ENCODE results near the gene SPG7. TPM values are rescaled to one million over a fixed set of nuclear protein-coding genes. Genes with fewer than 3 reads are reported as not detected.

Gene SPG7
- total and polyA plus RNA-seq, 4 donors = 34.5 to 102 (median 49.5) TPM

GRCh38 chr16:89549007-89549700 lies 41.0 kb downstream of the SPG7 start:
- H3K9me3 ChIP-seq (ENCODE audit: control insufficient read depth in 4 of 4, low read length in 3 of 4) = no peaks in the 10 kb centered on the region
- peaks cover 0 to 23% (median 15%) of the 10 kb centered on the region in 4 donors for H3K4me1 ChIP-seq (ENCODE audit: control insufficient read depth in 4 of 4, insufficient read depth in 4 of 4, low read length in 3 of 4)
- H3K4me3 ChIP-seq (ENCODE audit: low read depth in 1 of 3, low read length in 3 of 3) = no peak overlapping the region
- TF ChIP-seq RXRA (IDR thresholded peaks at IDR 0.05) (no peak), RAD21 (IDR thresholded peaks at IDR 0.05) (no peak), EGR1 (IDR thresholded peaks at IDR 0.05; ENCODE audit: low read depth in 2 of 2) (no peak)
- TF ChIP-seq, protein P1, sequence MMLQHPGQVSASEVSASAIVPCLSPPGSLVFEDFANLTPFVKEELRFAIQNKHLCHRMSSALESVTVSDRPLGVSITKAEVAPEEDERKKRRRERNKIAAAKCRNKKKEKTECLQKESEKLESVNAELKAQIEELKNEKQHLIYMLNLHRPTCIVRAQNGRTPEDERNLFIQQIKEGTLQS (IDR thresholded peaks at IDR 0.05) = no peak
- 96% methylated on average over 10 of the region's 10 CpGs for WGBS
- no peak for DNase-seq (ENCODE audit: low spot score)
- H3K9ac ChIP-seq (ENCODE audit: low read depth in 1 of 2, low read length in 2 of 2) = no peak overlapping the region
- H3K36me3 ChIP-seq (ENCODE audit: control insufficient read depth in 4 of 4, insufficient read depth in 3 of 4, low read depth in 1 of 4, low read length in 3 of 4) = peaks cover 8 to 56% (median 22%) of the 10 kb centered on the region in 4 donors
- no peaks in the 10 kb centered on the region for H3K27me3 ChIP-seq (ENCODE audit: control insufficient read depth in 4 of 4, insufficient read depth in 4 of 4, low read length in 3 of 4)
- H3K27ac ChIP-seq (ENCODE audit: low read depth in 1 of 2, low read length in 2 of 2) = no peak overlapping the region

DNA sequence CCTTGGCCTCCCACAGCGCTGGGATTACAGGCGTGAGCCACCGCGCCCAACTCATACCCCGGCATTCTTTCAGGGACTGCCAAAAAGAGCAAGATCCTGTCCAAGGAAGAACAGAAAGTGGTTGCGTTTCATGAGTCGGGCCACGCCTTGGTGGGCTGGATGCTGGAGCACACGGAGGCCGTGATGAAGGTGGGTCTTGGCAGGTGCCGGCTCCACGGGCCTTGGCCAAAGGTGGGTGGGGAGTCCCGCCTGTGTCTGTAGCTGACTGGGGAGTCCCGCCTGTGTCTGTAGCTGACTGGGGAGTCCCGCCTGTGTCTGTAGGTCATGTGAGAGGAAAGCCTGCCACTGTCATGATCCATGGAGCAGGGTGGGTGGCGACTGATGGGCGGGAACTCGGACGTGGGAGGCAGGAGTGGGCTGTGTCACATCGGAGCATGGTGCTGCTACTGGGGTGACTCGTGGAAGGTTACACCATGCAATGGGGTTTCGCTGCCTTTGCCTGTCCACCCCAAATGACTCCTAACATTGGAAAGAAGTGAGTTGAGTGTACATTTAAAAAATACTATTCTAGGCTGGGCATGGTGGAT lies 42.3 kb downstream of the SPG7 start:
- Histone ChIP-seq H3K4me3 (ENCODE audit: low read depth in 1 of 3, low read length in 3 of 3) (no peak overlapping the region), H3K36me3 (ENCODE audit: control insufficient read depth in 4 of 4, insufficient read depth in 3 of 4, low read depth in 1 of 4, low read length in 3 of 4) (peaks cover 10 to 65% (median 27%) of the 10 kb centered on the region in 4 donors), H3K27me3 (ENCODE audit: control insufficient read depth in 4 of 4, insufficient read depth in 4 of 4, low read length in 3 of 4) (no peaks in the 10 kb centered on the region), H3K9me3 (ENCODE audit: control insufficient read depth in 4 of 4, low read length in 3 of 4) (no peaks in the 10 kb centered on the region), H3K27ac (ENCODE audit: low read depth in 1 of 2, low read length in 2 of 2) (no peak overlapping the region), H3K4me1 (ENCODE audit: control insufficient read depth in 4 of 4, insufficient read depth in 4 of 4, low read length in 3 of 4) (peaks cover 0 to 10% (median 3%) of the 10 kb centered on the region in 4 donors), H3K9ac (ENCODE audit: low read depth in 1 of 2, low read length in 2 of 2) (no peak overlapping the region)
- WGBS = 95% methylated on average over 22 of the region's 22 CpGs
- DNase-seq (ENCODE audit: low spot score) = no peak
- TF ChIP-seq, protein P2, sequence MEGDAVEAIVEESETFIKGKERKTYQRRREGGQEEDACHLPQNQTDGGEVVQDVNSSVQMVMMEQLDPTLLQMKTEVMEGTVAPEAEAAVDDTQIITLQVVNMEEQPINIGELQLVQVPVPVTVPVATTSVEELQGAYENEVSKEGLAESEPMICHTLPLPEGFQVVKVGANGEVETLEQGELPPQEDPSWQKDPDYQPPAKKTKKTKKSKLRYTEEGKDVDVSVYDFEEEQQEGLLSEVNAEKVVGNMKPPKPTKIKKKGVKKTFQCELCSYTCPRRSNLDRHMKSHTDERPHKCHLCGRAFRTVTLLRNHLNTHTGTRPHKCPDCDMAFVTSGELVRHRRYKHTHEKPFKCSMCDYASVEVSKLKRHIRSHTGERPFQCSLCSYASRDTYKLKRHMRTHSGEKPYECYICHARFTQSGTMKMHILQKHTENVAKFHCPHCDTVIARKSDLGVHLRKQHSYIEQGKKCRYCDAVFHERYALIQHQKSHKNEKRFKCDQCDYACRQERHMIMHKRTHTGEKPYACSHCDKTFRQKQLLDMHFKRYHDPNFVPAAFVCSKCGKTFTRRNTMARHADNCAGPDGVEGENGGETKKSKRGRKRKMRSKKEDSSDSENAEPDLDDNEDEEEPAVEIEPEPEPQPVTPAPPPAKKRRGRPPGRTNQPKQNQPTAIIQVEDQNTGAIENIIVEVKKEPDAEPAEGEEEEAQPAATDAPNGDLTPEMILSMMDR (IDR thresholded peaks at IDR 0.05; ENCODE audit: low read depth, low read length, missing input control) = no peak
- no peak for TF ChIP-seq JUND (IDR thresholded peaks at IDR 0.05)
- TF ChIP-seq FOXA1 (IDR thresholded peaks at IDR 0.05) = no peak
- no peak for TF ChIP-seq HNF4G (IDR thresholded peaks at IDR 0.05)
- TF ChIP-seq GABPA (IDR thresholded peaks at IDR 0.05 in 1 of 2, conservative IDR thresholded peaks at IDR 0.05 in 1 of 2) = no peak
- TF ChIP-seq REST (IDR thresholded peaks at IDR 0.05) = no peak
- TF ChIP-seq SP1 (IDR thresholded peaks at IDR 0.05) = no peak
- TF ChIP-seq YY1 (IDR thresholded peaks at IDR 0.05) = no peak
- TF ChIP-seq, protein P1 (IDR thresholded peaks at IDR 0.05) = no peak
- no peak for TF ChIP-seq RAD21 (IDR thresholded peaks at IDR 0.05)
- TF ChIP-seq RXRA (IDR thresholded peaks at IDR 0.05) = no peak
- TF ChIP-seq, protein P3, sequence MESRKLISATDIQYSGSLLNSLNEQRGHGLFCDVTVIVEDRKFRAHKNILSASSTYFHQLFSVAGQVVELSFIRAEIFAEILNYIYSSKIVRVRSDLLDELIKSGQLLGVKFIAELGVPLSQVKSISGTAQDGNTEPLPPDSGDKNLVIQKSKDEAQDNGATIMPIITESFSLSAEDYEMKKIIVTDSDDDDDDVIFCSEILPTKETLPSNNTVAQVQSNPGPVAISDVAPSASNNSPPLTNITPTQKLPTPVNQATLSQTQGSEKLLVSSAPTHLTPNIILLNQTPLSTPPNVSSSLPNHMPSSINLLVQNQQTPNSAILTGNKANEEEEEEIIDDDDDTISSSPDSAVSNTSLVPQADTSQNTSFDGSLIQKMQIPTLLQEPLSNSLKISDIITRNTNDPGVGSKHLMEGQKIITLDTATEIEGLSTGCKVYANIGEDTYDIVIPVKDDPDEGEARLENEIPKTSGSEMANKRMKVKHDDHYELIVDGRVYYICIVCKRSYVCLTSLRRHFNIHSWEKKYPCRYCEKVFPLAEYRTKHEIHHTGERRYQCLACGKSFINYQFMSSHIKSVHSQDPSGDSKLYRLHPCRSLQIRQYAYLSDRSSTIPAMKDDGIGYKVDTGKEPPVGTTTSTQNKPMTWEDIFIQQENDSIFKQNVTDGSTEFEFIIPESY (IDR thresholded peaks at IDR 0.05) = no peak
- no peak for TF ChIP-seq NR2F2 (IDR thresholded peaks at IDR 0.05)
- no peak for TF ChIP-seq MAX (IDR thresholded peaks at IDR 0.05)
- TF ChIP-seq EGR1 (IDR thresholded peaks at IDR 0.05; ENCODE audit: low read depth in 2 of 2) = no peak
